Measurements from ENCODE around the gene GAPVD1.

DNA sequence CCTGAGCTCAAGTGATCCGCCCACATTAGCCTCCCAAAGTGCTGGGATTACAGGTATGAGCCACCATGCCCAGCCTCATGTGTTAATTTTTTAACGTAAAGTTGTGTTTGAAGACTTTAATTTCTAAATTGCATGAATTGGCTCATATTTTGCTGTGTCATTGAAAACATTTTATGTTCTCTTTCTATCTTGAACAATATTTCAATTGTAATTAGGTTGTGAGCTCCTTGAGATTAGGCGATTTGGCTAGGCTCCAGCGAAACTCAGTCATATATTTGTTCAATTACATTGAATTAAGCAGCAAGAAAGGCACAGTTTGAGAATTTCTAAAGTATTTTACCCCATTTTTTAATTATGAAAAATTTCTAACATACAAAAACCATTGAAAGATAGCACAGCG lies 34.0 kb downstream of the GAPVD1 start:
- TF ChIP-seq, protein P1, sequence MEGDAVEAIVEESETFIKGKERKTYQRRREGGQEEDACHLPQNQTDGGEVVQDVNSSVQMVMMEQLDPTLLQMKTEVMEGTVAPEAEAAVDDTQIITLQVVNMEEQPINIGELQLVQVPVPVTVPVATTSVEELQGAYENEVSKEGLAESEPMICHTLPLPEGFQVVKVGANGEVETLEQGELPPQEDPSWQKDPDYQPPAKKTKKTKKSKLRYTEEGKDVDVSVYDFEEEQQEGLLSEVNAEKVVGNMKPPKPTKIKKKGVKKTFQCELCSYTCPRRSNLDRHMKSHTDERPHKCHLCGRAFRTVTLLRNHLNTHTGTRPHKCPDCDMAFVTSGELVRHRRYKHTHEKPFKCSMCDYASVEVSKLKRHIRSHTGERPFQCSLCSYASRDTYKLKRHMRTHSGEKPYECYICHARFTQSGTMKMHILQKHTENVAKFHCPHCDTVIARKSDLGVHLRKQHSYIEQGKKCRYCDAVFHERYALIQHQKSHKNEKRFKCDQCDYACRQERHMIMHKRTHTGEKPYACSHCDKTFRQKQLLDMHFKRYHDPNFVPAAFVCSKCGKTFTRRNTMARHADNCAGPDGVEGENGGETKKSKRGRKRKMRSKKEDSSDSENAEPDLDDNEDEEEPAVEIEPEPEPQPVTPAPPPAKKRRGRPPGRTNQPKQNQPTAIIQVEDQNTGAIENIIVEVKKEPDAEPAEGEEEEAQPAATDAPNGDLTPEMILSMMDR (IDR thresholded peaks at IDR 0.05): no peak
- TF ChIP-seq POLR2A (IDR thresholded peaks at IDR 0.05): no peak

Measured in esophagus squamous epithelium (tissue), 4 donors.